Left renal cortex interstitium (tissue), 4 donors: ENCODE results near the gene SLC6A2. TPM values are rescaled to one million over a fixed set of nuclear protein-coding genes. Genes with fewer than 3 reads are reported as not detected.
"Not testable (repeated sequence)": the region's sequence is repeated elsewhere in the genome, so short reads cannot be mapped to it uniquely, and the experiment has no call there.

Source experiments
- DNase-seq, 4 donors: peaks; one replicate each; pipeline ENCODE4 v3.0.0-alpha.2; 2013; ENCODE audit warnings: low read depth in 4 of 4, low spot score in 2 of 4, missing footprints in 1 of 4
- polyA plus RNA-seq, 4 donors: library from polyadenylated mRNA; unstranded; fragments of 120-200 nt; gene quantifications; one replicate each; pipeline ENCODE4 v1.2.1, GENCODE V29; 2013; ENCODE audit not compliant: insufficient read length in 4 of 4

Gene SLC6A2
- polyA plus RNA-seq, 4 donors = 0.10 to 0.48 (median 0.16) TPM

DNA sequence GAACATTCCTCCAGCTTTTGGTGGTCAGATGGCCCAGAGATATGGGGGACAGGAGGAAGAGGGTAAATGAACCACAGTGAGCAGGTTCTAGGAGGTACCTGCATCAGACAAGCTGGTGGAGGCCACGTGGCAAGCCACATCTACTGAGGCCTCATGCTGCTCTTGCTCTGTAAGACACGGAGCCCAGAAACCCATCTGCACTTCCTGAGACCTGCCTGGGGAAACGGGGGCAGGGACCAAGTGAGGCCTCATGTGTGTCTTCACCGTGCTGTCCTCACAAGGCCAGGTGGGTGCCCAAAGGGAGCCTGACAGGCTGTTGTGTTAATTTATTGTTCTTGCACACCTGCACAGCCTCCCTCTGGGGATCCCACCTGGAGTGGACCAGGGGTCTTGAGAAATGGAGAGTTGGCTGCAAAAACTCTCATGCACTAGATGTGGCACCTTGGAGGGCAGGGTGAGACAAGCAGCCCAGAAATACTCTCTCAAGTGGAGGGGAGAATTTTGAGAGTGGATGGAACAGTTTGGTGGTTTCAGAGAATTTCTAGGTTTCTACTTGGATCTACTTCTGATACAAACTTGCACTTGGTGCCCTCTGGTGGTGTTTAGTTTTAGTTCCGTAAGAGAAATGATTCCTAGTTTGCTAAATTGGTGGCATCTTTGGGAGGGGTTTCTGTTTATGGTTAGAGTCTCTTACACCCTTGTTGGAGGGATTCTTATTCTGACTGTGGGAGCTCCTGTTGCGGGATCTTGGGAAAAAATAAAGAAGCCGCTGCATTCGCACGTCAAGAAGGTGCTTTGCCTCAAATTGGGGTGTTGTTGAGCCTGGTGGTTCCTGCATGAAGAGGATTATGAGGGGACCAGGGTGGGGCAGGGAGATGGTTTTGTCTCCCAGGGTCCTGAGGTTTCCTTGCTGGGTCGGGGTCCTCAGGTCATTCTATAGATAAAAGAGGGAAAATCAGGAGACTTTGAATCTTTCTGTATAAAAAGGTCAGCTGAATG is 47.5 kb downstream of the SLC6A2 start:
- peak in 2 of 4 donors; percentile 13 to 46 for DNase-seq

DNA sequence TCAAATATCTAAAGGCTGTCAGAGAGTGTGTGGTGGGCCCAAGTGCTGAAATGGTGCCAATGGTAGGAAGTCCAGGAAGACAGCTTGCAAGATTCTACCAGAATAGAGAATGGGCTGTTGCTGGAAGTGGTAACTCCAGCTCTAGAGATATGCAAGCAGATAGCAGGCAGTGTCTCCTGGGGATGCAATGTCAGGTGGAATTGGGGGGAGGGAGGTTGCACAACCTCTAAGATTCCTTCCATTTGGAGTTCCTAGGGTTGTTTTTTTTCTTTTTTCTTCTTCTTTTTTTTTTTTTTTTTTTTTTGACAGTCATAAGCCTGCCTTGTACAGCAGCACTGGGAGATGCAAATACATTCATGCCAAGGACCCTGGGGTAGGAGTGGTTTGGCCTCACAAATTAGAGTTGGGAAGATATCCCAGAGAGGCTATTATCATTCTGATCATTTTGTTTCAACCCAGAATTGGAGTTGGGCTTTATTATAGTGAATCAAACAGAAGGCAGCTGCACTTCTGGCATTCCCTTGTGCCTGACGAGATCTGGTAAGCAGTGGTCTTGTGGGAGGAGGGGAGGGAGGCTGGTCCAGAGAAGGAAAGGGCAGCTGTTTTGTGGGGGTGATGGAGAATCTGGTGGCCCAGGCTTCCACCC is 51.1 kb downstream of the SLC6A2 start:
- no peak for DNase-seq

DNA sequence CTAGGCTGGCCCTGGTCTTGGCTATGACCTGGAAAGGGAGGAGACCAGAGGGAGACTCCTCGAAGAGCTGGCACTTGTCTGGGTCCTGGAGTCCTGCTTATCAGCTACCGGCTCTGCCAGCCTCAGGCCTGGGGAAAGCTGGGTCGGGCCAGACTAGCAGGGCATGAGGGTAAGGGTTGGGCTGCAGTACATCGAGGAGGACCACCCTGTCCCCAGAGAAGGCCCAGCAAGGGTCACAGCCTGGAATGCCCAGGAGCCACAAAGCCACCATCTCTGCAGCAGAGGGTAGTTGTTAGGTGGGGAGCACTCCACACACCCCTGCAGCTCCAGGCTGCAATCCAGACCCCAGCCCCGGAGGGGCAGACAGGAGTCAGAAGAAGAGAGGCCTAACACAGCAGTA is 54.0 kb downstream of the SLC6A2 start:
- no peak for DNase-seq

DNA sequence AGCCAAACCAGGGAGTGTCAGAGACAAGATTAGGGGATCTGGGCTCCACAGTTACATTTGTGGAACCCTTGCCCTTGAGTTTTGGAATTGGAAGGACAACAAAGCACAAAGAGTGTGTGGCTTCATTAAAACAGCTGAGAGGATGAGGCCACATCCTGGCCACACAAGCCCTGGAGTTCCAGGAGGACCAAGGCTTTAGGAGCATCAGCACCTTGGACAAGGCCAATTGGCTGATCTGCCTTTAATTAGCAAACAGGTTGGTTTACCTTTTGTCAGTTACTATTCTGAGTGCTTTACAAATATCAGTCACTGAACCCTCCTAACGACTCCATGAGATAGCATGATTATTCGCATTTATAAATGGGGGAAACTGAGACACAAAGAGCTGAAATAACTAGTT is 54.7 kb downstream of the SLC6A2 start:
- peak in 2 of 4 donors; percentile 13 to 27 for DNase-seq

DNA sequence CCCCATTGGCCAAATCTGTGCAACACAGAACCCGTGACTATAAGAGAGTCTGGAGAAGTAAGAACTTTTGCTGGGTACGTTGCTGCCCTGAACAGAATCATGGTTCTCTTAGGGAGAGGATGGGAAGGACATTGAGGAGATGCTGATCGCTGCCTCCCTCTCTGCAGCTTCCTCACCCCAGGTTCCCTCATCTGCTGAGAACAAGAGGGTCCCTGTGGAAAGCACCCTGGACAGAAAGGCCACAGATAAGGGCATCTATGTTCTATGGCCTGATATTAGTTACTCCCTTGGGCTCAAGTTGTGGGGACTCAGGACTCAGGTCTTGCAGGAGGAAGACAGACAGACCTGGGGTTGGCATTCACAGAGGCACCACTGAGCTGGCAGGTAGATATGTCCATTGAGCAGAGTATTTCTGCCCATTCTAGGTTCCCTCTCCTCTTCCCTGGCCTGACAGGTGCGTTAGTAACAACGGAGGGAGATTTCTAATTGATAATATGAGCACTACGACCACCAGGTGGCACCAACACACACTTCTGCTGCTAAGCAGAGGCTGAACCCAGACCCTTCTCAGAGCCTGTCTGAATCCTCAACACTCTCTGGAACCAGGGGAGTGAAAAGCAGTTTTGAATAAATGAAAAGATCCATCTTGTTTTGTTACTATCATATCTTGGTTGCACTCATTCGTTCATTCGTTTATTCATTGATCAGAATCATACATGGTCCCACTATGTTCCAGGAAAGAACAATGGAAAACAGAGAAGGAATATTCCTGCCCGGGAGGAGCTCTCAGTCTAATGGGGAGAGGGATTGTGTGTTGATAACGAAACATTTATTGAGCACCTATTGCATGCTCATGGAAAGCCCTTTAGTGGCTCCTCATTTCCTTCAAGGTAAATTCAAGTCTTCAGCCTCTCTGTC is 56.4 kb downstream of the SLC6A2 start:
- peak in 1 of 4 donors; percentile 33 for DNase-seq

DNA sequence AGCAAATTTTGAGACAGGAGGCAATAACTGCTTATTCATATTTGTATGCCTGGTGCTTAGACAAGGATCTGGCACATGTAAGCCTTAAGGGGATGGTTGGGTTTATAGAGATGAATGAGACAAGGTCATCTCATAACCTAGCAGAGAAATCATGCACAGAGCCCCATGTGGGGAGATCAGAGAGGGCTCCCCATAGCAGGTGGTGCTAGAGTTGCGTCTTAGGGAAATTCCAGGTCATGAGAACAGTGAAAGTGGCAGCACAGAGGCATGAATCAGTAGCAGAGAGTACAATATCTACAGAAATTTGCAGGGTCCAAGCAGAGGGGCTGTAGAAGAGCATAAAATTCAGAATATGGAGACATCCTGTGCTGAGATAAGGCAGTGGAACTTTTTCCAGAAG is 57.3 kb downstream of the SLC6A2 start:
- DNase-seq = no peak

DNA sequence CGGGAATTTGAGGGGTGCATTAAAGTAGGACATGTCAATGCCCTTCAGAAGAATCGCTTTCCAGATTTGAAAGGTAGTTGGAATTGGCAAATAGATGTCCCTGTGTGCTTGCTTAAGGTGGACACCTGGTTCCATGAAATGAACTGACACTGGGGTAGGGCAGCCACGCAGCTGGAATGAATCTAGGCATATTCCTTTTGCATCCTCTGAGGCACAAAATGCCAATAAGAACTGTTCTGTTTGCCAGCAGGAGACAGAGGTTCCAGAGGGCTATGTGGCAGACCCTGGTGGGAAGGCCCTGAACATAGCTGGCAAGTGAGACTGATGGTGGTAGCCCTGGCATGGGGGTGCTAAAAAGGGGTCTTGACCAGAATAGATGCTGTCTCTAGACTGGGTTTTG is 61.5 kb downstream of the SLC6A2 start:
- DNase-seq = no peak

DNA sequence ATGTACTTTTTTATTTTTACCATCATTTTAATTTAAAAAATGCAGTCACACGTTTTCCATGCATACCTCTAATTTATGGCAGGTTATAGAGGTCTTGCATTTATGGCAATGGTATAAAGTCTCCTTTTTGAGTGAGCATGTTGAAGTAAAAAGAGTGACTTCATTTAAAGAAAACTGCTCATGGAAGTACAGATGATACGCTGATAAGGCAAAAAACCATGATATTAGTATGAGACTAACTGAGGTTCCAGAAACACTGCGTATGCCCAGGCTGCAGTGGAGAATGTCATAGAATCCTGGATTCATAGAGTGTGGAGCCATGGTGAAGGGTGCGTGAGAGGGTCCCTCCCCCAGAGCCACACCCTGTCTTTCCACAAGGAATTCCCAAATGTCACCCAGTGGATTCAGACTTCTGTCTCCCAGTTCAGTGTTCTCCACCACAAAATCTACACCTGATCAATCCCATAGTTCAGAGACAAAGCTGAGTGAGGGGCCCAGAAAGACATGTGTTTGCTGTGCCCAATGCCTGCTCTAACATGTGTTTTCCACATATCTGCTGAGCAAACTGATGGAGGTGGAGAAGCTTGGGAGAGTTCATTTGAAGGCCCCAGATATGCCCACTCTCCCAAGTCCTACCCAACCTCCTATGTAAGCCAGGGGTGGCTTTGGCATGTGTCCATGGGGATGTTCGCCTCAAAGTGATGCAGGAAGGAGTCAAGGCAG is 69.4 kb downstream of the SLC6A2 start:
- DNase-seq = no peak

DNA sequence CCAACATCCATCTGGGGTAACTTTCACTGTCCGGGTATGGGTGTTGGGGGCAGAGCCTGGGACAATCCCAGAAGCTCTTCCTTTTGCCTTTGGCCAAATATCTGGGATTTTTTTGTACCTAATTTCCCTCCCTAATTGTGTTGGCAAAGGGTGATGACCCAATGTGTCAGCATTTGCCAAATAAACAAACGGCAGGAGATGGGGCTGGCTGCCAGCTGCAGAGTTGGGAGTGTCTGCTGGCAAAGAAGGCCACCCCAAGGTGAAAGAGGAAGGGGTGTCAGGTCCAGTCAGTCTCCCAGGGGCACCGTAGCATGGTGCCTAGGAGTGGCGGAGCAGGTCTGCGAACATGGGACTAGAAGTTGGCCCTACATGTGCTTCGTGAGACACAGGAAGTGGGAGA is 73.0 kb downstream of the SLC6A2 start:
- no peak for DNase-seq

DNA sequence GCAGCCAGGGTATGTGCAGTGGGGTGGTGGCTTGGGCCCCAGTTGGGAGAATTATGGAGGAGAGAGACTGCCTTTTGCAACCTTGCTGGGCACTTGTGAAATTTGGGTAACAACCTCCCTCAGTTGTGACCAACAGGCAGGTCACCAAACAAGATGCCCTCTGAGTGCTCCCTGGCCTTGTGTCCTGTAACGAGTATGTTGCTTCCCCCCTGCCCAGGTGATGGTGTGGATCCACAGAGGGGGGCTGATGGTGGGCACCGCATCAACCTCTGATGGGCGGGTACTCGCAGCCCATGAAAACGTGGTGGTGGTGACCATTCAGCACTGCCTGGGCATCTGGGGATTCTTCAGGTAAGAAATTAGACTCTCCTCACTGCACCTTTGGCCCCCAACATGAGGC is 74.3 kb downstream of the SLC6A2 start:
- DNase-seq = no peak

DNA sequence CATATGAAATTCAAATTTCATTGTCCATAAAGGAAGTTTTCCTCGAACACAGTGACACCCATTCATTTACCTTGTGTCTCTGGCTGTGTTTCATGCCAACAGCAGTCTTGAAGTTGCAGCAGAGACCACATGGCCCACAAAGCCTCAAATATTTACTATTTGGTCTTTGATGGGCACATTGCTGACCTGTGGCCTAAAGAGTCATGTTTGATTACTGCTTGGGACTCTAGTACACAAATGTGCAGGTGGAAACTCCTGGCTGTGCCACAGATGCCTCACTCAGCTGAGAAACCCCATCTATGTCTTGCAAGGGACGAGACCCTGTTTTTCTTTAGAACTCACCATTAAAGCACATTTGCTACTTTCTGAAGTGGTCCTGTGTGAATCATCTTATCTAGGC is 76.7 kb downstream of the SLC6A2 start:
- DNase-seq = no peak

DNA sequence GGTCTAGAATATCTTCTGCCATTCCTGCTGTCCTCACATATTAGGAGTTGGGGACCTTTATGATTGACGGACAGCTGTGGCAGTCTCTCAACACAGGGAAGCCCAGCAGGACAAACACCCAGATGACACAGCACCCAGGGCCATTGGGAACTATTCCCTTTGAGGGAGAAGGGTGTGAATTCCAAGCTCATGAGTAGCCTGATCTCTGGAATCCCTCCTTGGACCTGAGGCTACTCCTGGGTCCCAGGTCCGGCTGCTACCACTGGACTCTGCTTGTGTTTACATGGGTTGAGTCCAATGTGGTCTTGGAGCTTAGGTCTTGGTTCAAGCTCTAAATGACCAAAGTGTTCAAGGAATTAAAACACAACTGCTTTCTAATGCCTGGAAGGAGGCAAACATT is 78.9 kb downstream of the SLC6A2 start:
- no peak for DNase-seq

DNA sequence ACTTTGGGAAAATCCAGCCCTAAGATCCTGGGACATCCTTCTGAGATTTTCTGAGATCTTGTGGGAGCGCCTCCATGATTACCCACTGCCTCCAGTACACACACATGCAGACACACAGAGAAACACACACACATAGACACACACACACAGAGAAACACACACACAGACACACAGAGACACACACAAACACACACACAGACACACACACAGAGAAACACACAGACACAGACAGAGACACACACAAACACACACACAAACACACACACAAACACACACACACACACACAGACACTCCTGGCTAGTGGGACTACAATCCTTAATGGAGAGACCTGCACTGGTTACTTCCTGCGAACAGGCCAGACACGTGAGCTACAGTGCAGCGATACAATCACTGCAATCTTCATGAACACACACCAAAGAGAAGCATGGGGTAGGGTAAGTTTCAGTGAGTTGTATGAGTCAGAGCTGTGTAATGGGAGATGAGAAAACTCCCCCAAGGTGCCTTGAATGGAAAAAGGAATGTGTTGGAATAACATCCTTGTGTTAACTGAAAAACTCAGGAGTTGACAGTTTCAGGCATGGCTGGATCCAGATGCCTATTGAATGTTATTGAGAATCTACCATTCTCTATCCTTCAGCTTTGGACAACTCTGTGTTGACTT is 79.5 kb downstream of the SLC6A2 start:
- no peak for DNase-seq

DNA sequence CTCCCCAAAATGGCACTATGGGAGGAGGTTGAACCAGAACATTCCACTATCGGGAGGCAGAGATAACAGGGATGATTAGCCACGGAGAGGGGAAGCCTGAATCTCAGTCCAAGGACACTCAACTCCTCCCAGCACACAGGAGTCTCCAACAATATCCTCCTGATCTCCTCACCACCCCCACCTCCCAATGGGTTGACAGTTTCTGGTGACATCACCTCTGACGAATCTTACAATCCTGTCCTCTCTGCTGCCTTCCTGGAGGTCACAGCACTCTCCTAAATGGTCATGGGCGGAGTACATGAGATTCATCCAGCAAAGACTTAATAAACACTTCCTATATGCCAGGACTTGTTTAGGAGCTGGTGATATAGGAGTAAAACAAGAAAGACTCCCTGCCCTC is 80.9 kb downstream of the SLC6A2 start:
- no peak for DNase-seq

DNA sequence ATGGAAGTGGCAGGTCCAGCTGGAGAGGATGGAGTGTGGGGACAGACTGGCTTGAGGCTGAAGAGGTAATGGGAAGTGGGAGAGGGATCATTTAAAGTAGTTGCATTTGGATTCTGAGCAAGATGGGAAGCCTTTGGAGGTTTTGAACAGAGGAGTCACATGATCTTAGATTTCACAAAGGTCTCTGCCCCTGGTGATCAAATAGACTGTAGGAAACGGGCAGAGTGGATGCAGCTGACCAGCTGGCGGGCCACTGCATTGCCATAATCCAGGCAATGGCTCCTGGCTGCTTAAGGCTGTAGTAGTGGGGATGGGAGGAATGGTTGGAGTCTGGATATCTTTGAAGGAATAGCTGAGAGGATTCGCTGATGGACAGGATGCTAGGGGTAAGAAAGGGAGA is 81.5 kb downstream of the SLC6A2 start:
- DNase-seq = no peak

DNA sequence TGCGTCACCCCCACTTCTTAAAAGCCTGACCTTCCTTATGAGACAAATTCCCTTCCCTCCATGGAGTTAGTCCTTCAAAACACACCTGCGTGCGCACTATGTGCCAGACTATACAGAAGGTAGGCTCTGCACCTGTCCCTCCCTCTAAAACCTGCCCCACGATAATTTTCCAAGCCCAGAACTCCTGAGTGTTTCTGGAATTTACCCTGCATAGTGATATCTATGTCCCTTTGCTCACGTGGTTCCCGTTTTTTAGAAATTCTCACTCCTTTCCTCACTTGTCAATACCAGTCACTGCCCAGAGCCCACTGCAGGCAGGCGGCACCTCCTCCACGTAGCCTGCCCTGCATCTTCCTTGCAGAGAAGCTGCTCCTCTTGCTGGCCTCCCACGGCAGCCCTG is 82.2 kb downstream of the SLC6A2 start:
- DNase-seq = no peak

DNA sequence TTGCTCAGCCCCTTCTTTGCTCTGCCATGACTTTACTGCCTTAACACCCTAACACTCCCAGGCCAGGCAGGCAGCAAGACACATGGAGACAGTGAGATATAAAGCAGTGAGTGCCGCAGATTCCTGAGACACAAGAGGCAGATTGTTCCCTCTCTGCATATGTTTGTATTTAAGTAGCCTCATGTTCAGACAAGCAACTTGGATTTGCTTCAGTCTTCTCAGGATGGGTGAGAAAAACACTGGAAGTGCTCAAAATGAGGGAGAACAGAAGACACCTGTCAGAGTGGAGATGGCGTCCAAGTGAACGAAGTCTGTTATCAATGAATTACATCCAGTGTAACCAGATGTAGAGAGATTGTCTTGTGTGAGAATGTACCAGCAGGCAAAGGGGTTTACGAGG is 90.3 kb downstream of the SLC6A2 start:
- DNase-seq = no peak

DNA sequence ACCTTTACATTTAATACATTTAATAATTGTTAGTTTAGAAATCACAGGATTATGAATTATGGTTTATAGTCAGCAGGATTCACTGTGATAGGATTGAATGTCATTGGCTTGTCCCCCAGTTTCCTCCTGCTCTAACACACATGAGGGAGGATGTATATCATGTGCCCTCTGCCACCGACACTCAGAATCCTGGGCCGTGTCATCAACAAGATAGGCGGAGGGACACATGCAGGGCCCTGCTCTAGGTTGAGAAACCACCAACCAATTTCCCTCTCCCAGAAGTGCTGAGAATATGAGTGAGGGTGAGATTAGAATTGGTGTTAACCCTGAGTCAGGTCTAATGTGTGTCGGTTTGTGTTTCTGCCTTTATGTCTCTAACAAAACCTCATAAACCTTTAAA is 92.0 kb downstream of the SLC6A2 start:
- DNase-seq = no peak

DNA sequence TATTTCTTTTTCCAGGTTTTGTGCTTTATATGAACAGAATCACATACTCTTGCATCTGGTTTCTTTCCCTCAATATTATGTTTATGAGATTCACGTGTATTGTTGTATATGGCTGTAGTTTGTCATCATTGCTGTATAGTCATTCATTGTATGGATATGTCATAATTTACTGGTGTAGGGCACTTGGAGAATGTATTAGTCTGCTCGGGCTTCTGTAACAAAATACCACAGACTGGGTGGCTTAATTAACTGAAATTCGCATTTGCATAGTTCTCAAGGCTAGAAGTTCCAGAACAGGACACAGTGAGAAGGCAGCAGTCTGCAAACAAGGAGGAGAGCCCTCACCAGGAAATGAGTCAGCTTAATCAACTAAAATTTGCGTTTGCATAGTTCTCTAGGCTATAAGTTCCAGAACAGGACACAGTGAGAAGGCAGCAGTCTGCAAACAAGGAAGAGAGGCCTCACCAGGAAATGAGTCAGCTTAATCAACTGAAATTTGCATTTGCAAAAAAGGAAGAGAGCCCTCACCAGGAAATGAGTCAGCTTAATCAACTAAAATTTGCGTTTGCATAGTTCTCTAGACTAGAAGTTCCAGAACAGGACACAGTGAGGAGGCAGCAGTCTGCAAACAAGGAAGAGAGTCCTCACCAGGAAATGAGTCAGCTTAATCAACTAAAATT is 96.8 kb downstream of the SLC6A2 start:
- not testable (repeated sequence) for DNase-seq
